IMR-90 (cell line): Measurements from ENCODE around the gene HOXB8. TPM values are rescaled to one million over a fixed set of nuclear protein-coding genes. Genes with fewer than 3 reads are reported as not detected.
A peak's percentile ranks its signal among the peaks of the same experiment; 100 is the strongest.

ENCODE experiments used
- ATAC-seq: fragments of 200-7000 bp; cut with Tn5 transposase; 2 replicates; pipeline ENCODE4 v1.9.1; 2020; ENCODE audit warnings: low read depth, mild to moderate bottlenecking, moderate library complexity
- BruUV-seq: library from RNA; stranded (reverse); fragments of 400-500 nt; replicated peaks from 2 replicates; lab custom pipeline; 2021; lab: Mats Ljungman, UMichigan
- CTCF ChIA-PET: fragments of 300-600 bp; formaldehyde crosslinking; extraction: SDS; loops from one replicate; lab custom pipeline; 2021; ENCODE audit warnings: antibody characterized with exemption; lab: Yijun Ruan, JAX
- POLR2A ChIA-PET: fragments of 300-600 bp; sonication (Branson Sonifier 250); formaldehyde crosslinking; loops from one replicate; lab custom pipeline; 2022; ENCODE audit warnings: antibody characterized with exemption; ENCODE audit not compliant: unreplicated experiment; lab: Charles Lee
- DNase-seq: peaks from one replicate; pipeline ENCODE4 v3.0.0; 2013
- H2AFZ ChIP-seq: replicated peaks from 2 replicates; pipeline ENCODE3; 2013; ENCODE audit warnings: low read length, mild to moderate bottlenecking; ENCODE audit not compliant: poor library complexity
- H2AK5ac ChIP-seq: 2 replicates; pipeline ENCODE4 v1.6.1; 2013; ENCODE audit warnings: low read depth, low read length, inconsistent platforms
- H2AK9ac ChIP-seq: replicated peaks from 2 replicates; pipeline ENCODE3; 2013; ENCODE audit warnings: mild to moderate bottlenecking, low read depth, low read length, moderate library complexity; ENCODE audit not compliant: poor library complexity
- H2BK120ac ChIP-seq: 2 replicates; pipeline ENCODE4 v1.6.1; 2013; ENCODE audit warnings: low read depth, low read length, inconsistent platforms
- H2BK15ac ChIP-seq: 3 replicates; pipeline ENCODE4 v1.6.1; 2013; ENCODE audit warnings: low read depth, low read length, inconsistent platforms
- H2BK20ac ChIP-seq: 2 replicates; pipeline ENCODE4 v1.6.1; 2013; ENCODE audit warnings: low read depth, mild to moderate bottlenecking, inconsistent platforms, low read length, moderate library complexity
- H2BK5ac ChIP-seq: 2 replicates; pipeline ENCODE4 v1.6.1; 2013; ENCODE audit warnings: mild to moderate bottlenecking, low read depth, low read length, inconsistent platforms; ENCODE audit not compliant: poor library complexity, severe bottlenecking
- H3K14ac ChIP-seq: replicated peaks from 2 replicates; pipeline ENCODE4 v1.6.1; 2013; ENCODE audit warnings: low read depth, low read length, inconsistent platforms
- H3K18ac ChIP-seq: 2 replicates; pipeline ENCODE4 v1.6.1; 2013; ENCODE audit warnings: low read depth, low read length, control low read depth
- H3K23ac ChIP-seq: 2 replicates; pipeline ENCODE4 v1.6.1; 2013; ENCODE audit warnings: low read depth, low read length, inconsistent platforms
- H3K27ac ChIP-seq: 2 replicates; pipeline ENCODE4 v1.5.1; 2013; ENCODE audit warnings: mild to moderate bottlenecking, control low read depth, low read length; ENCODE audit not compliant: insufficient read depth
- H3K27me3 ChIP-seq: 2 replicates; pipeline ENCODE4 v1.6.1; 2013; ENCODE audit warnings: low read length; ENCODE audit not compliant: control insufficient read depth, insufficient read depth
- H3K36me3 ChIP-seq: 2 replicates; pipeline ENCODE4 v1.6.1; 2013; ENCODE audit warnings: low read length, mixed read lengths; ENCODE audit not compliant: control insufficient read depth, insufficient read depth
- H3K4ac ChIP-seq: 2 replicates; pipeline ENCODE4 v1.6.1; 2013; ENCODE audit warnings: low read depth, low read length, inconsistent platforms
- H3K4me1 ChIP-seq: 2 replicates; pipeline ENCODE4 v1.6.1; 2013; ENCODE audit warnings: low read length, mixed read lengths; ENCODE audit not compliant: control insufficient read depth, insufficient read depth
- H3K4me2 ChIP-seq: 2 replicates; pipeline ENCODE4 v1.6.1; 2013; ENCODE audit warnings: low read depth, mild to moderate bottlenecking, control low read depth, low read length, moderate library complexity
- H3K4me3 ChIP-seq: 2 replicates; pipeline ENCODE4 v1.5.1; 2013; ENCODE audit warnings: low read depth, mild to moderate bottlenecking, control low read depth, low read length, moderate library complexity; ENCODE audit not compliant: insufficient read depth
- H3K56ac ChIP-seq: 2 replicates; pipeline ENCODE4 v1.6.1; 2013; ENCODE audit warnings: low read length, inconsistent platforms; ENCODE audit not compliant: insufficient read depth; ENCODE audit errors: extremely low read depth
- H3K79me1 ChIP-seq, 2 experiments: 2 replicates each; pipeline ENCODE4 v1.6.1; 2013; ENCODE audit warnings: low read length in 2 of 2, inconsistent platforms in 1 of 2, low read depth in 1 of 2
- H3K9ac ChIP-seq: 2 replicates; pipeline ENCODE4 v1.6.1; 2013; ENCODE audit warnings: low read depth, low read length, control low read depth
- H3K9me1 ChIP-seq: 2 replicates; pipeline ENCODE4 v1.6.1; 2013; ENCODE audit warnings: low read length, inconsistent platforms; ENCODE audit not compliant: insufficient read depth
- H3K9me3 ChIP-seq: 2 replicates; pipeline ENCODE4 v1.6.1; 2013; ENCODE audit warnings: low read length; ENCODE audit not compliant: control insufficient read depth, insufficient read depth
- H4K20me1 ChIP-seq: 2 replicates; pipeline ENCODE4 v1.6.1; 2013; ENCODE audit warnings: low read length, inconsistent platforms; ENCODE audit not compliant: insufficient read depth
- H4K5ac ChIP-seq: 2 replicates; pipeline ENCODE4 v1.6.1; 2013; ENCODE audit warnings: mild to moderate bottlenecking, low read depth, low read length, control low read depth
- H4K8ac ChIP-seq, 2 experiments: 2 replicates each; pipeline ENCODE4 v1.6.1; 2013; ENCODE audit warnings: low read depth in 2 of 2, low read length in 2 of 2, control low read depth in 1 of 2, inconsistent platforms in 1 of 2
- H4K91ac ChIP-seq: 2 replicates; pipeline ENCODE4 v1.6.1; 2013; ENCODE audit warnings: low read depth, low read length, inconsistent platforms; ENCODE audit not compliant: insufficient read depth
- BHLHE40 ChIP-seq: fragments of 150-350 bp; IDR thresholded peaks from 2 replicates; pipeline ENCODE4 v1.6.1; 2016; ENCODE audit warnings: mild to moderate bottlenecking, low read depth, low read length
- CEBPB ChIP-seq: IDR thresholded peaks from 2 replicates; pipeline ENCODE4 v1.6.1; 2012; ENCODE audit warnings: low read depth, low read length, improper control_type of control experiment
- CHD1 ChIP-seq: IDR thresholded peaks from 2 replicates; pipeline ENCODE4 v1.6.1; 2012; ENCODE audit warnings: low read depth, low read length, improper control_type of control experiment
- FOS ChIP-seq: fragments of 150-350 bp; IDR thresholded peaks from 2 replicates; pipeline ENCODE4 v1.6.1; 2016; ENCODE audit warnings: low read depth, low read length
- MAFK ChIP-seq: IDR thresholded peaks from 2 replicates; pipeline ENCODE4 v1.6.1; 2012; ENCODE audit warnings: low read depth, low read length, improper control_type of control experiment
- MAZ ChIP-seq: IDR thresholded peaks from 2 replicates; pipeline ENCODE4 v1.6.1; 2012; ENCODE audit warnings: low read depth, mild to moderate bottlenecking, low read length, improper control_type of control experiment, moderate library complexity, borderline replicate concordance
- MXI1 ChIP-seq: IDR thresholded peaks from 2 replicates; pipeline ENCODE4 v1.6.1; 2012; ENCODE audit warnings: low read depth, mild to moderate bottlenecking, low read length, moderate library complexity, borderline replicate concordance
- NFE2L2 ChIP-seq: fragments of 150-350 bp; IDR thresholded peaks from 2 replicates; pipeline ENCODE4 v1.6.1; 2016; ENCODE audit warnings: low read depth, mild to moderate bottlenecking, low read length
- POLR2A ChIP-seq: IDR thresholded peaks from 2 replicates; pipeline ENCODE4 v1.6.1; 2012; ENCODE audit warnings: mild to moderate bottlenecking, low read depth, low read length
- RAD21 ChIP-seq: IDR thresholded peaks from 2 replicates; pipeline ENCODE4 v1.6.1; 2012; ENCODE audit warnings: low read length, improper control_type of control experiment
- RCOR1 ChIP-seq: IDR thresholded peaks from 2 replicates; pipeline ENCODE4 v1.6.1; 2012; ENCODE audit warnings: mild to moderate bottlenecking, low read length, improper control_type of control experiment; ENCODE audit not compliant: insufficient replicate concordance
- RFX5 ChIP-seq: IDR thresholded peaks from 2 replicates; pipeline ENCODE4 v1.8.0; 2012; ENCODE audit warnings: low read depth, mild to moderate bottlenecking, low read length, moderate library complexity
- SMC3 ChIP-seq: fragments of 150-350 bp; IDR thresholded peaks from 2 replicates; pipeline ENCODE4 v1.6.1; 2016; ENCODE audit warnings: low read depth, mild to moderate bottlenecking, antibody characterized with exemption, low read length, moderate library complexity
- USF2 ChIP-seq: fragments of 150-350 bp; IDR thresholded peaks from 2 replicates; pipeline ENCODE4 v1.6.1; 2017; ENCODE audit warnings: mild to moderate bottlenecking, antibody characterized with exemption, low read length, low read depth
- WGBS, 2 experiments: methylation state at CpG; one replicate each; pipeline versions ENCODE4 v1.1.5 to v1.1.7; 2013; ENCODE audit warnings: missing lambda C conversion rate in 2 of 2; ENCODE audit not compliant: insufficient read length in 1 of 2; ENCODE audit errors: extremely low coverage in 2 of 2; 5-methylcytosine and 5-hydroxymethylcytosine counted together
- dilution Hi-C: fragments of 300-500 bp; cut with HindIII; formaldehyde crosslinking; loops from one replicate; pipeline ENCODE4 v1.14.3; 2018; ENCODE audit warnings: low sequenced_read_pairs; ENCODE audit not compliant: unreplicated experiment
- in situ Hi-C: fragments of 300-500 bp; cut with MboI; formaldehyde crosslinking; loops from 3 replicates; pipeline ENCODE4 v1.14.3; 2019; ENCODE audit warnings: low sequenced_read_pairs, inconsistent platforms, mixed read lengths
- intact Hi-C: fragments of 100-400 bp; cut with micrococcal nuclease; formaldehyde crosslinking; loops from 2 replicates; pipeline ENCODE4 v1.10.0; 2022
- polyA plus RNA-seq, 3 experiments: library from polyadenylated mRNA; depleted of rRNA; stranded (reverse); fragments of >200 nt; gene quantifications; 2 replicates each; pipeline ENCODE4 v1.2.3, GENCODE V29; 2012; ENCODE audit warnings: low replicate concordance in 1 of 3
- total RNA-seq: library from RNA; depleted of rRNA; stranded (reverse); fragments of >200 nt; gene quantifications from 2 replicates; pipeline ENCODE4 v1.2.3, GENCODE V29; 2012
- TF ChIP-seq, protein P1 (sequence below): conservative IDR thresholded peaks from 2 replicates; pipeline ENCODE4 v1.5.1; 2012; ENCODE audit warnings: mild to moderate bottlenecking, low read depth, low read length, improper control_type of control experiment
- TF ChIP-seq, protein P2 (sequence below): fragments of 150-350 bp; IDR thresholded peaks from 2 replicates; pipeline ENCODE4 v1.6.1; 2016; ENCODE audit warnings: low read depth, mild to moderate bottlenecking, low read length, moderate library complexity, borderline replicate concordance

Gene HOXB8
- total and polyA plus RNA-seq, 2 of the 4 experiments (the other 2 are of a cell fraction): 0.54 to 5.3 TPM

GRCh38 chr17:48622857-48623256 is 7.8 kb upstream of the HOXB8 start:
- Histone ChIP-seq H3K4me1 (no peaks in the 10 kb centered on the region; the same call in 1 of the 2 replicates), H4K8ac (no peak overlapping the region), H3K27me3 (peaks cover 96% of the 10 kb centered on the region), H2BK5ac (no peak overlapping the region), H4K91ac (no peak overlapping the region), H2BK15ac (no peak overlapping the region), H2AK5ac (no peak overlapping the region), H3K18ac (no peak overlapping the region), H2BK120ac (no peak overlapping the region), H3K9ac (no peak overlapping the region), H3K56ac (no peak overlapping the region), H3K36me3 (no peaks in the 10 kb centered on the region), H4K5ac (no peak overlapping the region), H3K23ac (no peak overlapping the region), H3K9me3 (peaks cover 14% of the 10 kb centered on the region), H3K4ac (no peak overlapping the region), H3K4me2 (no peak overlapping the region), H3K27ac (no peak overlapping the region), H4K20me1 (peaks cover 13% of the 10 kb centered on the region; the same call in 1 of the 2 replicates), H2BK20ac (no peak overlapping the region), H2AFZ (no peak overlapping the region), H3K4me3 (no peak overlapping the region), H3K14ac (no peak overlapping the region), H3K9me1 (no peaks in the 10 kb centered on the region; the same call in 1 of the 2 replicates), H2AK9ac (peak overlapping the region; percentile 70), H3K79me1 (no peaks in the 10 kb centered on the region)
- TF ChIP-seq FOS (no peak), MXI1 (no peak), USF2 (no peak), SMC3 (no peak), BHLHE40 (no peak), CEBPB (no peak), NFE2L2 (no peak), MAFK (no peak), RAD21 (no peak), POLR2A (no peak), RFX5 (no peak), RCOR1 (no peak), MAZ (no peak), CHD1 (no peak)
- TF ChIP-seq, protein P1, sequence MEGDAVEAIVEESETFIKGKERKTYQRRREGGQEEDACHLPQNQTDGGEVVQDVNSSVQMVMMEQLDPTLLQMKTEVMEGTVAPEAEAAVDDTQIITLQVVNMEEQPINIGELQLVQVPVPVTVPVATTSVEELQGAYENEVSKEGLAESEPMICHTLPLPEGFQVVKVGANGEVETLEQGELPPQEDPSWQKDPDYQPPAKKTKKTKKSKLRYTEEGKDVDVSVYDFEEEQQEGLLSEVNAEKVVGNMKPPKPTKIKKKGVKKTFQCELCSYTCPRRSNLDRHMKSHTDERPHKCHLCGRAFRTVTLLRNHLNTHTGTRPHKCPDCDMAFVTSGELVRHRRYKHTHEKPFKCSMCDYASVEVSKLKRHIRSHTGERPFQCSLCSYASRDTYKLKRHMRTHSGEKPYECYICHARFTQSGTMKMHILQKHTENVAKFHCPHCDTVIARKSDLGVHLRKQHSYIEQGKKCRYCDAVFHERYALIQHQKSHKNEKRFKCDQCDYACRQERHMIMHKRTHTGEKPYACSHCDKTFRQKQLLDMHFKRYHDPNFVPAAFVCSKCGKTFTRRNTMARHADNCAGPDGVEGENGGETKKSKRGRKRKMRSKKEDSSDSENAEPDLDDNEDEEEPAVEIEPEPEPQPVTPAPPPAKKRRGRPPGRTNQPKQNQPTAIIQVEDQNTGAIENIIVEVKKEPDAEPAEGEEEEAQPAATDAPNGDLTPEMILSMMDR: no peak
- TF ChIP-seq, protein P2, sequence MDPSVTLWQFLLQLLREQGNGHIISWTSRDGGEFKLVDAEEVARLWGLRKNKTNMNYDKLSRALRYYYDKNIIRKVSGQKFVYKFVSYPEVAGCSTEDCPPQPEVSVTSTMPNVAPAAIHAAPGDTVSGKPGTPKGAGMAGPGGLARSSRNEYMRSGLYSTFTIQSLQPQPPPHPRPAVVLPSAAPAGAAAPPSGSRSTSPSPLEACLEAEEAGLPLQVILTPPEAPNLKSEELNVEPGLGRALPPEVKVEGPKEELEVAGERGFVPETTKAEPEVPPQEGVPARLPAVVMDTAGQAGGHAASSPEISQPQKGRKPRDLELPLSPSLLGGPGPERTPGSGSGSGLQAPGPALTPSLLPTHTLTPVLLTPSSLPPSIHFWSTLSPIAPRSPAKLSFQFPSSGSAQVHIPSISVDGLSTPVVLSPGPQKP: no peak
- CTCF ChIA-PET: interaction anchor here (0.6 to 1.1 kb wide), 4 partner anchors 10 to 598 kb away, joined by 3 to 4 read pairs (median 3); no protein-coding TSS in a partner anchor
- POLR2A ChIA-PET: no interaction called here
- ATAC-seq (no peak), DNase-seq (no peak)
- in situ Hi-C loops (loop anchor here (10.0 kb wide), 1 partner anchor 458 kb away; no protein-coding TSS in a partner anchor), dilution Hi-C loops (no loop called here), intact Hi-C loops (no loop called here)
- no CpG with 5 or more reads among the region's 11 CpGs for WGBS, 2 experiments
- no TSS peak for BruUV-seq
